Glutamatergic neuron (in vitro differentiated cells): ENCODE data around the gene CDH1. TPM values are rescaled to one million over a fixed set of nuclear protein-coding genes. Genes with fewer than 3 reads are reported as not detected.

ENCODE experiments used
- DNase-seq: peaks from one replicate; pipeline ENCODE4 v3.0.0; 2022
- H3K27ac Mint-ChIP-seq: one replicate; pipeline ENCODE4 v1.8.0; 2020; ENCODE audit warnings: mild to moderate bottlenecking, mixed read lengths, inconsistent platforms; ENCODE audit not compliant: unreplicated experiment
- H3K27me3 Mint-ChIP-seq: one replicate; pipeline ENCODE4 v1.8.0; 2020; ENCODE audit warnings: mild to moderate bottlenecking, moderate library complexity, mixed read lengths, inconsistent platforms; ENCODE audit not compliant: unreplicated experiment
- H3K36me3 Mint-ChIP-seq: one replicate; pipeline ENCODE4 v1.8.0; 2020; ENCODE audit warnings: mild to moderate bottlenecking, mixed read lengths, inconsistent platforms; ENCODE audit not compliant: unreplicated experiment
- H3K4me1 Mint-ChIP-seq: one replicate; pipeline ENCODE4 v1.8.0; 2020; ENCODE audit warnings: mild to moderate bottlenecking, low read depth, mixed read lengths, inconsistent platforms; ENCODE audit not compliant: unreplicated experiment
- H3K4me3 Mint-ChIP-seq: one replicate; pipeline ENCODE4 v1.8.0; 2020; ENCODE audit warnings: mild to moderate bottlenecking, mixed read lengths, inconsistent platforms; ENCODE audit not compliant: unreplicated experiment
- H3K9me3 Mint-ChIP-seq: one replicate; pipeline ENCODE4 v1.8.0; 2020; ENCODE audit warnings: mild to moderate bottlenecking, moderate library complexity, mixed read lengths, inconsistent platforms; ENCODE audit not compliant: unreplicated experiment
- CTCF ChIP-seq: fragments of 200-600 bp; sonication (generic); IDR thresholded peaks from one replicate; pipeline ENCODE4 v1.5.0; 2021; ENCODE audit not compliant: partially characterized antibody, unreplicated experiment
- total RNA-seq: library from RNA; stranded (reverse); fragmentation: NEBNext Ultra II Directional; extraction: Animal tissue kit (Norgen Biotek cat#: 25700); gene quantifications from one replicate; pipeline ENCODE4 v1.2.1, GENCODE V29; 2021; ENCODE audit not compliant: unreplicated experiment

Gene CDH1
- total RNA-seq, 1 donor from 2014 or later = 1.9 TPM

GRCh38 chr16:68873635-68874471 is 136.8 kb downstream of the CDH1 start:
- no peaks in the 10 kb centered on the region for H3K36me3 Mint-ChIP-seq
- H3K27me3 Mint-ChIP-seq = no peaks in the 10 kb centered on the region
- no peak for DNase-seq
- no peak overlapping the region for H3K27ac Mint-ChIP-seq
- H3K9me3 Mint-ChIP-seq = no peaks in the 10 kb centered on the region
- TF ChIP-seq CTCF = no peak
- no peak overlapping the region for H3K4me3 Mint-ChIP-seq
- no peaks in the 10 kb centered on the region for H3K4me1 Mint-ChIP-seq

DNA sequence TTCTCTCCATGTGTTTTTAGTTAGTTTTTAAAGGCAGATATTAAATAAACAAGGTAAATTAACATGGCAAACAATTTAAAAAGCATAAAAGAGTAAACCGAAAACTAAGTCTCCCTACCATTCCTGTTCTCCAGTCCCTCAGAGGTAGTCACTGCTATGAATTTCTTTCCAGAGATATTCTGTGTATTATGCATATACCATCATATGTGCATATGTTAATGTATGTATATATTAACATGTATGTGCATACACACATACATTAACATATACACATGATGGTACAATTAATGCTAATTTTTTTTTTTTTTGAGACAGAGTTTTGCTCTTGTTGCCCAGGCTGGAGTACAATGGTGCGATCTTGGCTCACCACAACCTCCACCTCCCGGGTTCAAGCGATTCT is 138.8 kb downstream of the CDH1 start:
- DNase-seq = no peak
- no peaks in the 10 kb centered on the region for H3K9me3 Mint-ChIP-seq
- H3K4me1 Mint-ChIP-seq = no peaks in the 10 kb centered on the region
- no peak overlapping the region for H3K4me3 Mint-ChIP-seq
- no peak overlapping the region for H3K27ac Mint-ChIP-seq
- H3K27me3 Mint-ChIP-seq = no peaks in the 10 kb centered on the region
- no peak for TF ChIP-seq CTCF
- H3K36me3 Mint-ChIP-seq = no peaks in the 10 kb centered on the region

DNA sequence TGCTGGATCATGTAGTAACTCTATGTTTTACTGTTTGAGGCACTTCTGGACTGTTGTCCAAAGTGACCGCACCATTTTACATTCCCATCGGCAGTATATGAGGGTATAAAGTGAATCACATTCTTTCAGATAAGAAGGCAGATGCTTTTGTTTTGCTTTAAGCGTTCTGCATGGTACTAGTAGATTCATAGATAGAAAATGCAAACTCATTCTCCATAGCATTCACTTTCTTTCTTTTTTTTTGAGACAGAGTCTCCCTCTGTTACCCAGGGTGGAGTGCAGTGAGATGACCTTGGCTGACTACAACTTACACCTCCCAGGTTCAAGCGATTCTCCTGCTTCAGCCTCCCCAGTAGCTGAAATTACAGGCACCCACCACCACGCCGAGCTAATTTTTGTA is 146.6 kb downstream of the CDH1 start:
- no peak overlapping the region for H3K27ac Mint-ChIP-seq
- no peak for DNase-seq
- H3K9me3 Mint-ChIP-seq = no peaks in the 10 kb centered on the region
- no peaks in the 10 kb centered on the region for H3K36me3 Mint-ChIP-seq
- H3K4me1 Mint-ChIP-seq = no peaks in the 10 kb centered on the region
- H3K4me3 Mint-ChIP-seq = no peak overlapping the region
- no peaks in the 10 kb centered on the region for H3K27me3 Mint-ChIP-seq
- TF ChIP-seq CTCF = no peak

DNA sequence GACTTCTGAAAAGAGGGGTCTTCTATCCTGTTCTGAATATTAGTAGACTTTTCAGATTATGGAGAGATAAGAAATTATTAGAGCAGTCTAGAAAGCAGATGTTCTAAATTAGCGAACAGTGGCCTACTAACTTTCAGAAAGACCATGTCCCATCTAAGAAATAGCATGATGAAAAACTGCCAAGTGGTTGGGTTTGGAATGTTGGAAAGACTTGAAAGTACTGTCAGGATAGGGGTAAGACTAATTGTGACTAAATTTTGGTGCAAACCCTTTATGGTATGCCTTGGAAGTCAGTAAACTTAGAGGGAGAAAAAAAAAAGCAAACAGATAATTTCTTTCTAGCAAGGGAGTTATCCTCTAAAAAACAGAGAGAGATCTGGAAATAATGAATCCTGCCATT is 147.3 kb downstream of the CDH1 start:
- H3K4me1 Mint-ChIP-seq = no peaks in the 10 kb centered on the region
- no peak for TF ChIP-seq CTCF
- H3K27me3 Mint-ChIP-seq = no peaks in the 10 kb centered on the region
- DNase-seq = no peak
- H3K27ac Mint-ChIP-seq = no peak overlapping the region
- H3K4me3 Mint-ChIP-seq = no peak overlapping the region
- H3K9me3 Mint-ChIP-seq = no peaks in the 10 kb centered on the region
- H3K36me3 Mint-ChIP-seq = no peaks in the 10 kb centered on the region

Other genes starting within 250 kb of the CDH1 start
- gene ZFP90, start 198.0 kb upstream of the CDH1 start, total RNA-seq = 87.0 TPM
- 1.3 TPM for gene CDH3, start 92.0 kb upstream of the CDH1 start, total RNA-seq
- gene TANGO6, start 106.2 kb downstream of the CDH1 start, total RNA-seq = 16.1 TPM